SK-N-MC (cell line): ENCODE results near the gene KHDC3L.
"Not testable (repeated sequence)": the region's sequence is repeated elsewhere in the genome, so short reads cannot be mapped to it uniquely, and the experiment has no call there.

Experiments
- DNase-seq: peaks from one replicate; pipeline ENCODE4 v3.0.0-alpha.2; 2011; ENCODE audit warnings: low read depth, low spot score
- H3K27ac ChIP-seq: fragments of 200-600 bp; sonication (generic); 2 replicates; pipeline ENCODE4 v1.5.1; 2016; ENCODE audit warnings: mixed run types
- H3K36me3 ChIP-seq: fragments of 200-600 bp; sonication (generic); 2 replicates; pipeline ENCODE4 v1.6.1; 2017; ENCODE audit warnings: antibody characterized with exemption, low read length, mixed read lengths; ENCODE audit not compliant: insufficient read depth
- H3K4me3 ChIP-seq: fragments of 200-600 bp; sonication (generic); 2 replicates; pipeline ENCODE4 v1.5.1; 2016
- H3K9ac ChIP-seq: fragments of 200-600 bp; sonication (generic); 2 replicates; pipeline ENCODE4 v1.8.0; 2017; ENCODE audit warnings: mixed run types, mixed read lengths; ENCODE audit not compliant: insufficient read length
- H3K9me3 ChIP-seq: fragments of 200-600 bp; sonication (generic); 2 replicates; pipeline ENCODE4 v1.6.1; 2017; ENCODE audit warnings: low read depth, mild to moderate bottlenecking, antibody characterized with exemption, low read length, moderate library complexity, mixed read lengths
- EZH2 ChIP-seq: fragments of 200-600 bp; sonication (generic); IDR thresholded peaks from one replicate; pipeline ENCODE4 v1.6.1; 2017; ENCODE audit warnings: antibody characterized with exemption
- FOXP2 ChIP-seq: optimal IDR thresholded peaks from 2 replicates; pipeline ENCODE3; 2011; ENCODE audit warnings: mild to moderate bottlenecking, moderate library complexity; ENCODE audit not compliant: insufficient read depth; ENCODE audit errors: extremely low read length, control extremely low read depth
- POLR2AphosphoS5 ChIP-seq: IDR thresholded peaks from 2 replicates; pipeline ENCODE4 v1.6.1; 2012; ENCODE audit warnings: mild to moderate bottlenecking, low read depth, low read length, borderline replicate concordance

KHDC3L gene

GRCh38 chr6:73364549-73364948 lies 2.1 kb downstream of the KHDC3L start:
- no peak for DNase-seq
- Histone ChIP-seq H3K9ac (no peak overlapping the region), H3K27ac (no peak overlapping the region), H3K9me3 (no peaks in the 10 kb centered on the region), H3K36me3 (no peaks in the 10 kb centered on the region), H3K4me3 (no peak overlapping the region)
- no peak for TF ChIP-seq EZH2
- TF ChIP-seq POLR2AphosphoS5 = no peak
- TF ChIP-seq FOXP2 = no peak

GRCh38 chr6:73367761-73368355 lies 5.4 kb downstream of the KHDC3L start:
- no peaks in the 10 kb centered on the region for H3K36me3 ChIP-seq
- H3K27ac ChIP-seq = no peak overlapping the region
- DNase-seq = no peak
- H3K9me3 ChIP-seq = no peaks in the 10 kb centered on the region
- TF ChIP-seq POLR2AphosphoS5 (no peak), FOXP2 (no peak), EZH2 (no peak)
- H3K9ac ChIP-seq = no peak overlapping the region
- no peak overlapping the region for H3K4me3 ChIP-seq

- no peak overlapping the region for H3K4me3 ChIP-seq
- no peaks in the 10 kb centered on the region for H3K36me3 ChIP-seq
- no peak overlapping the region for H3K9ac ChIP-seq
- no peak for TF ChIP-seq EZH2
- no peak for TF ChIP-seq FOXP2
- TF ChIP-seq POLR2AphosphoS5 = no peak
- DNase-seq = no peak
- H3K27ac ChIP-seq = no peak overlapping the region
- no peaks in the 10 kb centered on the region for H3K9me3 ChIP-seq
Measured at GRCh38 chr6:73368675-73369074, 6.2 kb downstream of the KHDC3L start.

GRCh38 chr6:73369157-73369556 lies 6.7 kb downstream of the KHDC3L start:
- Histone ChIP-seq H3K27ac (no peak overlapping the region), H3K9ac (no peak overlapping the region), H3K36me3 (no peaks in the 10 kb centered on the region), H3K4me3 (no peak overlapping the region), H3K9me3 (no peaks in the 10 kb centered on the region)
- no peak for TF ChIP-seq FOXP2
- TF ChIP-seq POLR2AphosphoS5 = no peak
- no peak for TF ChIP-seq EZH2
- no peak for DNase-seq

- no peaks in the 10 kb centered on the region for H3K36me3 ChIP-seq
- TF ChIP-seq EZH2 (no peak), POLR2AphosphoS5 (no peak)
- H3K27ac ChIP-seq = no peak within 1 kb of the TSS
- H3K4me3 ChIP-seq = no peak within 1 kb of the TSS
- H3K9ac ChIP-seq = no peak within 1 kb of the TSS
- H3K9me3 ChIP-seq = no peaks in the 10 kb centered on the region
- no peak for DNase-seq
Measured at GRCh38 chr6:73369563-73369962, 7.1 kb downstream of the KHDC3L start, which contains the start of gene OOEP. Gene OOEP, minus strand, starts transcription at chr6:73369897. Its CDS starts 105 bp downstream, at chr6:73369792.

- H3K36me3 ChIP-seq = no peaks in the 10 kb centered on the region
- no peak overlapping the region for H3K4me3 ChIP-seq
- TF ChIP-seq POLR2AphosphoS5 (no peak), FOXP2 (no peak), EZH2 (no peak)
- DNase-seq = no peak
- no peak overlapping the region for H3K9ac ChIP-seq
- no peaks in the 10 kb centered on the region for H3K9me3 ChIP-seq
- H3K27ac ChIP-seq = no peak overlapping the region
Measured at GRCh38 chr6:73371984-73372383, 9.5 kb downstream of the KHDC3L start.

GRCh38 chr6:73372516-73372915 lies 10.1 kb downstream of the KHDC3L start:
- DNase-seq = no peak
- no peak overlapping the region for H3K4me3 ChIP-seq
- TF ChIP-seq FOXP2 = no peak
- TF ChIP-seq POLR2AphosphoS5 = no peak
- no peaks in the 10 kb centered on the region for H3K9me3 ChIP-seq
- no peak overlapping the region for H3K27ac ChIP-seq
- no peak overlapping the region for H3K9ac ChIP-seq
- no peaks in the 10 kb centered on the region for H3K36me3 ChIP-seq

GRCh38 chr6:73375216-73375615 lies 12.8 kb downstream of the KHDC3L start:
- no peak overlapping the region for H3K4me3 ChIP-seq
- no peaks in the 10 kb centered on the region for H3K36me3 ChIP-seq
- no peaks in the 10 kb centered on the region for H3K9me3 ChIP-seq
- no peak for DNase-seq
- TF ChIP-seq POLR2AphosphoS5 (no peak), EZH2 (no peak), FOXP2 (no peak)
- H3K27ac ChIP-seq = no peak overlapping the region
- H3K9ac ChIP-seq = no peak overlapping the region

GRCh38 chr6:73377225-73377624 lies 14.8 kb downstream of the KHDC3L start:
- Histone ChIP-seq H3K4me3 (no peak overlapping the region), H3K9ac (no peak overlapping the region), H3K36me3 (no peaks in the 10 kb centered on the region), H3K27ac (no peak overlapping the region), H3K9me3 (no peaks in the 10 kb centered on the region)
- no peak for TF ChIP-seq EZH2
- TF ChIP-seq FOXP2 = no peak
- no peak for TF ChIP-seq POLR2AphosphoS5
- no peak for DNase-seq

- H3K36me3 ChIP-seq, H3K27ac ChIP-seq, DNase-seq, H3K9ac ChIP-seq, H3K4me3 ChIP-seq, H3K9me3 ChIP-seq: not testable (repeated sequence)
Measured at GRCh38 chr6:73381531-73381930, 19.1 kb downstream of the KHDC3L start.
